IgD-negative memory B cell (primary cell): ENCODE results near the gene CFAP45. TPM values are rescaled to one million over a fixed set of nuclear protein-coding genes. Genes with fewer than 3 reads are reported as not detected.

ENCODE experiments used
- H3K27ac Mint-ChIP-seq, 3 donors: one replicate each; pipeline ENCODE4 v1.8.0; 2020 to 2022; ENCODE audit warnings: mild to moderate bottlenecking in 3 of 3, mixed read lengths in 3 of 3, moderate library complexity in 1 of 3
- H3K27me3 Mint-ChIP-seq: one replicate; pipeline ENCODE4 v1.8.0; 2021; ENCODE audit warnings: mixed read lengths
- H3K36me3 Mint-ChIP-seq: one replicate; pipeline ENCODE4 v1.8.0; 2020; ENCODE audit warnings: mild to moderate bottlenecking, mixed read lengths
- H3K4me1 Mint-ChIP-seq, 3 donors: one replicate each; pipeline ENCODE4 v1.8.0; 2020 to 2022; ENCODE audit warnings: mixed read lengths in 3 of 3, mild to moderate bottlenecking in 1 of 3
- H3K4me3 Mint-ChIP-seq, 4 donors: one replicate each; pipeline ENCODE4 v1.8.0; 2020 to 2022; ENCODE audit warnings: mild to moderate bottlenecking in 4 of 4, mixed read lengths in 4 of 4, moderate library complexity in 3 of 4
- H3K9me3 Mint-ChIP-seq, 3 donors: one replicate each; pipeline ENCODE4 v1.8.0; 2020 to 2021; ENCODE audit warnings: mixed read lengths in 3 of 3, mild to moderate bottlenecking in 1 of 3
- polyA plus RNA-seq: library from polyadenylated mRNA; unstranded; fragments of 300-500 nt; fragmentation: Illumina TruSeq; gene quantifications from one replicate; pipeline ENCODE4 v1.2.3, GENCODE V29; 2021

Gene CFAP45
- 1.2 TPM for polyA plus RNA-seq

DNA sequence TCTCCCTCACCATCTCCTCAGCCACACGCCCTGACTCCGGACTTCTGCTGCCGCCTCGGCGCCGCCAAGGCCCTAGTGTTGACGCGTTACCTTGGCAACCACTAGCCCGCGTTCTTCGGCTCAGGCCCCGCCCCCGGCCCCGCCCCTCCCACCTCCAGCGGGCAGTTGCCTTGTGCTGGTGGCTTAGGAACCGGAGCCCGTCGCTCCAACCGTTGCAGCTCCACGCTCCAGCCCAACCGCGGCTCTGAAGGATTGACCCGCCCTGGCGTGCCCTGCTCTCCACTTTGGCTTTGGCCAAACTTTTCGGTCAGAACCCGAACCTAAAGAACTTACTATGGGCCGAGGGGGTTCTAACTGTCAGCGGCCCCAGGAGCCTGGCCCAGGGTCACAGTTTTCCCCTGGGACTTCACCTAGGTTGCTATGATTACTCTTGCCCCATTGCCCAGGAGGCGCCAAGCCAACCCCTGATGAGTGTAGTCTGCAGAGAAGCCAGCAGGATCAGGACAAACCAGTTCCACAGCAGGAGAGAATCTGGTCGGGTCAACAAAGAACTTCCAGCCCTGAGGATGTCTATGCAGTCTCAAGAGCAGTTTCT, at the start of gene CFAP45:
CFAP45 (minus strand) TSS at position 80 of the 595 bp plus-strand sequence; CDS start at position 13, 67 bp downstream.
- peak within 1 kb of the TSS in 2 of 3 donors; percentile 25 to 49 for H3K27ac Mint-ChIP-seq
- H3K27me3 Mint-ChIP-seq = no peaks in the 10 kb centered on the region
- peaks cover 10% of the 10 kb centered on the region for H3K36me3 Mint-ChIP-seq
- peaks cover 0 to 9% (median 6%) of the 10 kb centered on the region in 3 donors for H3K4me1 Mint-ChIP-seq
- peaks cover 0 to 8% (median 4%) of the 10 kb centered on the region in 3 donors for H3K9me3 Mint-ChIP-seq
- peak within 1 kb of the TSS in 1 of 4 donors; percentile 73 for H3K4me3 Mint-ChIP-seq

DNA sequence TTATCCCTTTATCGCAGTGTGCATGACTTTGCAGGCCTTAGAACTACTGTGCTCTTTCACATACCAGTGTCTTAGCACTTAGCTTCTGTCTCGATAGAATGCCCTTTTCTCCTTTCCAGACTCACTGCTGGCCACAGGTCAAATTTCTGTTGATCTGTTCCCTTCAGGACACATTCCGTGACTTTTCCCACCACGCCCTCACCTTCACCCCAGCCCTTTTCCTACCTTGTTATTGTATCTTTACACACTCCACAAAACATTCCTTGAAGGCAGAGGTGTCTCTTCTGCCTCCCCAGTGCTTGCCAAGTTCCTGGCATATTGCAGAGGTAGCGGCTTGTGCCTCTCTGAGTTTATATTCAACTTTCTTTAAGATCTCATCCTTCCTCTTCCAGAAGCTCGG, 49.2 kb upstream of the CFAP45 start:
- Mint-ChIP-seq H3K9me3 (no peaks in the 10 kb centered on the region), H3K27me3 (peaks cover 42% of the 10 kb centered on the region), H3K27ac (no peak overlapping the region), H3K4me3 (no peak overlapping the region), H3K36me3 (no peaks in the 10 kb centered on the region), H3K4me1 (peaks cover 2 to 8% (median 7%) of the 10 kb centered on the region in 3 donors)

GRCh38 chr1:159947942-159948341, 48.0 kb upstream of the CFAP45 start:
- Mint-ChIP-seq H3K36me3 (no peaks in the 10 kb centered on the region), H3K4me3 (no peak overlapping the region), H3K27ac (peak overlapping the region in 1 of 3 donors; percentile 23), H3K9me3 (no peaks in the 10 kb centered on the region), H3K4me1 (peaks cover 2 to 8% (median 7%) of the 10 kb centered on the region in 3 donors), H3K27me3 (peaks cover 48% of the 10 kb centered on the region)

DNA sequence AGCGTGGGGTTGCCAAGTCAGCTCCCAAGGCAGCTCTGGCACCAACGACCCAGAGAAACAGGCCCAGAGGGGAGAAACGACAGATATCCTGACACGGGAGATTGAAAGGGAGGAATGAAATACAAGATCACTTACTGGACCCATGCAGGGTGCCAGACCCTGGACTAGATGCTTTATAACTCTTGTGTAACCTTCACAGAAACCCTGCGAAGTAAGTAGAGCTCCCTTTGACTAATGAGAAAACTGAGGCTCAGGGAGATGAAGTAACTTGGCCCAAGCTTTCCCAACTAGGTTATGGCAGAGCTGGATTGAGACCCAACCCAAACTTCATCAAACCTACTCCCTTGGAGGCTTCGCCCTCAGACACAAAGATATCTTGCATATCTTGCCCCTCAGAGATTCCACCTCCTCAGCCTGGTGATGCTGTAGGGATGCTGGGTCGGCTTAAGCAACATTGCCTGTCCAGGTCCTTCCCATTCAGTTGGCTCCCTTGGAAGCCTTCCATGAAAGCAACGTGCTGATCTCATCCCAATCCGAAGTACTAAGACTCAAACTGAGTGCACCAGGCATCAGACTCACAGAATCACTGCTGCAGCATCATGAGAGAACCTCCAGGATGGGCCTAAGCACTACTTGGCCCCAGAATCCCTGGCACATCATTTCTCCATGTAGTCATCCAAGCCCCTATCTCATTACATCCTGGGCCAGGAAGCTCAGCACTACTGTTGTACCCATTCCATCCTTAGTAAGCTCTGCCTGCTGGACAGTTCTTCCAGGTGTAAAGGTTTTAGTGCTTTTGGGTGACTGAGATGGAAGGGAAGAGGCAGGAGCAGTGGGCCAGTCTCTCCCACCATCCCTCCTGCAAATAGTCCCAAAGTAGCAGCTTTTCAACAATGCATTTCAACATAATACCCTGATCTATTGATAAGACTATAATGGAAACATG, 46.5 kb upstream of the CFAP45 start:
- Mint-ChIP-seq H3K4me3 (peak overlapping the region in 3 of 4 donors; percentile 16 to 61 (median 61)), H3K4me1 (peaks cover 2 to 12% (median 10%) of the 10 kb centered on the region in 3 donors), H3K36me3 (no peaks in the 10 kb centered on the region), H3K9me3 (no peaks in the 10 kb centered on the region), H3K27ac (no peak overlapping the region), H3K27me3 (peaks cover 34% of the 10 kb centered on the region)

DNA sequence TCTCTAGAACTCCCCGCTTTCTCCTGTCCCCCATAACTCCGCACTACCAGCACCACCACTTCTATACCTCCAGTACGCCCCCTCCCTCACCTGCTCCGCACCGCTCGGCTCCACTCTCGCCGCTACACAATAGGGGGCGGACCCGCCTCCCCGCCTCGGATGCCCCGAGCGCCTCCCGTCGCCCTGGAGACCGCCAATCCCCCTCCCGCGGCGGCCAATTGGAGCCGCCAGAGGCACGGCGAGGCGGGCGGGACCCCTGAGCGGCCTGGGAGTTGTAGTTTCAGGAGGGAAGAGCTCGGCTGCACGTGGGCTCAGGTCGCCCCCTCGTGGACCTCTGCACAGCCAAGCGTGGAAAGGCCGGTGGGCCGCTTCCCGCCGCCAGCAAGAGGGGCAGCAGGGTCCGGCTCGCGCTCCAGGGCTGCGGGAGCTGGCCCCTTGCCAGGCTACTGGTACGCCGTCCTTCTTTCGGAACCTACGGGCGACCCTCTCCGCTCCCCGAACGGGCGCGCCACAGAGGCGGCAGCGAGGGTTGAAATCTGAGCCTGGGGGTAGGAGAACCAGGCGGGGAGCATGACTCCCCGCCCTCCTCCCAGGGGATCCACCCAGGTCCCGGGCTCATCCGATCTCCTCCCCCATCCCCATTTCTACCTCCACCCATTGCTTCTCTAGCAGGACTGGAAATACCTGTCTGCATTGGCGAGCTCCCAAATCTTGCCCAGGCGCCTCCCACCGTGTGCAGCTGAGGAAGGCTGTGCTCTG, 45.7 kb upstream of the CFAP45 start, which contains the start of gene IGSF9:
IGSF9 (minus strand) TSS at position 131 of the 759 bp plus-strand sequence. CDS start 2,159 bp downstream, outside the sequence.
- Mint-ChIP-seq H3K27me3 (peaks cover 31% of the 10 kb centered on the region), H3K27ac (no peak within 1 kb of the TSS), H3K4me1 (peaks cover 2 to 12% (median 10%) of the 10 kb centered on the region in 3 donors), H3K4me3 (peak within 1 kb of the TSS in 3 of 4 donors; percentile 16 to 87 (median 71)), H3K9me3 (no peaks in the 10 kb centered on the region), H3K36me3 (no peaks in the 10 kb centered on the region)

DNA sequence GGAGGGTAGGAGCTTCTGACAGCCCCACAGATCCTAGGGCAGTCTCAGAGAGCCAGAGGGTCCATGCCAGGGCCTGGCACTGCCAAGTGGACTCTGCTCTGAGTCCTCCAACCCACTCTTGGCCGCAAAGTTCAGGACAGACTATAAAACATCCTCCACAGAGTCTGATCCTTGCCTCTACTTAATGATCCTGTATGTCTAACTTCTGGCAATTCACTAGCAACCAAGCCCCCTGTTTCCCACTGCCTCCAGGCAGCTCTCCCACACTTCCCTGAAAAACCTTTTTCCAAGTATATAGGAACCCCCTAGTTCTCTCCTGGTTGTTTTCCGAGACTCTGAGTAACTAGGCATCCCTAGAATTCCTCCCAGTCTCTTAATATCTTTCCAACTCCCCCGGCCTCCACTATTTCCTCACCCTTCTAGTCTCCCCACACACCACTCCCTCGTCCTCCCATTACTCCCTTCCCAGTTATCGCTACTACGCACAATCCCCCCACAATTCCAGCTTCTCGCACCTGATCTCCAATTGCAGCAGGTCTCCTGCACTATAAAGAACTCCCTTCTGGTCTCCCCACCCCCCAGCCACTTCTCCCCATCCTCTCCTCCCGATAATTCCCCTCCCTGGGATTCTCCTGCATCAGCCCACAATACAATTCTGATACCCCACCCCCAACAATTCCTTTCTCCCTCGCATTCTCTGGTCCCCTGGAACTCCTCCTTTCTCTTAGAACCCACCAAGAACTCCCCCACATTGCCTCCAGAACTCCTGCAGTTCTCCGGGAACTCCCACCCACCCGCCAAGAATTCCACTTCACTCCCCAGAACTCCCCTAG, 44.9 kb upstream of the CFAP45 start:
- Mint-ChIP-seq H3K9me3 (no peaks in the 10 kb centered on the region), H3K4me3 (peak overlapping the region in 2 of 4 donors; percentile 71 to 87), H3K27ac (no peak overlapping the region), H3K36me3 (no peaks in the 10 kb centered on the region), H3K27me3 (peaks cover 28% of the 10 kb centered on the region), H3K4me1 (peaks cover 2 to 16% (median 10%) of the 10 kb centered on the region in 3 donors)

GRCh38 chr1:159943908-159944622, 44.1 kb upstream of the CFAP45 start:
- H3K36me3 Mint-ChIP-seq = no peaks in the 10 kb centered on the region
- no peaks in the 10 kb centered on the region for H3K9me3 Mint-ChIP-seq
- peaks cover 28% of the 10 kb centered on the region for H3K27me3 Mint-ChIP-seq
- H3K27ac Mint-ChIP-seq = no peak overlapping the region
- H3K4me3 Mint-ChIP-seq = no peak overlapping the region
- peaks cover 2 to 16% (median 11%) of the 10 kb centered on the region in 3 donors for H3K4me1 Mint-ChIP-seq

DNA sequence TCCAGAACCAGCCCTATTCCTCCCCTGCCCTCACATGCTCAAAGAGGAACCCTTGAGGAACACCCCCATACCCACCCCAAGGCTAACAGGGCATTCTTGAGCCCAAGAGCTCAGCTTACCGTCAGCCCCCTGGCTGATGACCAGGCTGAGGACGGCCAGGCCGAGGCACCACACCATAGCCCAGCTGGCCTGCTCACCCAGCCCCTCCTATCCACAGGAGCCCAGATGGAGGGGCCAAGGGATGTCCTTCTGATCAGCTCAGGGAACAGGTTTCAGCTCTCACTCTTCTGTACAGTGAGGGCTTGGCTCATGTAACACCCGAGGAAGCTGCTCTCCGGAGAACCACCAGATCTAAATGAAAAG, 43.3 kb upstream of the CFAP45 start:
- H3K36me3 Mint-ChIP-seq = no peaks in the 10 kb centered on the region
- H3K4me3 Mint-ChIP-seq = peak overlapping the region in 1 of 4 donors; percentile 47
- peaks cover 10 to 24% (median 14%) of the 10 kb centered on the region in 3 donors for H3K4me1 Mint-ChIP-seq
- no peaks in the 10 kb centered on the region for H3K9me3 Mint-ChIP-seq
- H3K27ac Mint-ChIP-seq = no peak overlapping the region
- H3K27me3 Mint-ChIP-seq = peaks cover 28% of the 10 kb centered on the region

- no peaks in the 10 kb centered on the region for H3K9me3 Mint-ChIP-seq
- no peak overlapping the region for H3K27ac Mint-ChIP-seq
- H3K36me3 Mint-ChIP-seq = no peaks in the 10 kb centered on the region
- H3K4me1 Mint-ChIP-seq = peaks cover 14 to 30% (median 19%) of the 10 kb centered on the region in 3 donors
- H3K4me3 Mint-ChIP-seq = peak overlapping the region in 1 of 4 donors; percentile 47
- peaks cover 28% of the 10 kb centered on the region for H3K27me3 Mint-ChIP-seq
Measured at GRCh38 chr1:159942632-159943277, 42.8 kb upstream of the CFAP45 start.

- no peak overlapping the region for H3K27ac Mint-ChIP-seq
- H3K27me3 Mint-ChIP-seq = peaks cover 28% of the 10 kb centered on the region
- H3K36me3 Mint-ChIP-seq = no peaks in the 10 kb centered on the region
- H3K4me1 Mint-ChIP-seq = peaks cover 22 to 37% (median 26%) of the 10 kb centered on the region in 3 donors
- H3K4me3 Mint-ChIP-seq = peak overlapping the region in 1 of 4 donors; percentile 25
- H3K9me3 Mint-ChIP-seq = no peaks in the 10 kb centered on the region
Measured at GRCh38 chr1:159941591-159942560, 41.9 kb upstream of the CFAP45 start.

DNA sequence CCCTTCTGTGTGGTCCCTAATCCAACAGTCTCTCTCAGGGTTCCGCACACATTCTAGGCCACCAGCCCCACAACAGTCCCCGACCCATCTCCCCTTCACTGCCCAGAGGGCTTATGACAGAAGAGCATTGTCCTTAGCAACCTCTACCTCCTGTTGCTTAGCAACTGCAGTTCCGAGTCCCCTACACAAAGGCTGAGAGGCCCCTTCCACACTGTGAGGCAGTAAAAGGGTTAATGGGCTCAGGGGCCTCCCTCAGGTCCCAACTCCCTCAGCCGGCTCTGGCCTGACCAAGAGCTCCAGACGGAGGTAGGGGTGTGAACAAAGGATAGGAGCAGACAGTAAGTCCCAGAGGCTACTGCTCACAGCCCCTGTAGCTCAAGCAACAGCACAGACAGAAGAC, 41.2 kb upstream of the CFAP45 start:
- Mint-ChIP-seq H3K27ac (no peak overlapping the region), H3K9me3 (no peaks in the 10 kb centered on the region), H3K27me3 (peaks cover 27% of the 10 kb centered on the region), H3K4me1 (peaks cover 28 to 42% (median 31%) of the 10 kb centered on the region in 3 donors), H3K4me3 (peak overlapping the region in 1 of 4 donors; percentile 37), H3K36me3 (no peaks in the 10 kb centered on the region)

GRCh38 chr1:159940006-159940620, 40.1 kb upstream of the CFAP45 start:
- H3K4me1 Mint-ChIP-seq = peaks cover 34 to 46% (median 35%) of the 10 kb centered on the region in 3 donors
- no peak overlapping the region for H3K27ac Mint-ChIP-seq
- H3K36me3 Mint-ChIP-seq = no peaks in the 10 kb centered on the region
- H3K9me3 Mint-ChIP-seq = no peaks in the 10 kb centered on the region
- H3K27me3 Mint-ChIP-seq = peaks cover 22% of the 10 kb centered on the region
- peak overlapping the region in 2 of 4 donors; percentile 5 to 15 for H3K4me3 Mint-ChIP-seq
